Kasumi-1 (cell line): Measurements from ENCODE around the gene ENTPD6.

Source experiments
- DNase-seq, 2 experiments: peaks; one replicate each; lab custom pipeline; 2025; lab: John Stamatoyannopoulos, UW

Gene ENTPD6

DNA sequence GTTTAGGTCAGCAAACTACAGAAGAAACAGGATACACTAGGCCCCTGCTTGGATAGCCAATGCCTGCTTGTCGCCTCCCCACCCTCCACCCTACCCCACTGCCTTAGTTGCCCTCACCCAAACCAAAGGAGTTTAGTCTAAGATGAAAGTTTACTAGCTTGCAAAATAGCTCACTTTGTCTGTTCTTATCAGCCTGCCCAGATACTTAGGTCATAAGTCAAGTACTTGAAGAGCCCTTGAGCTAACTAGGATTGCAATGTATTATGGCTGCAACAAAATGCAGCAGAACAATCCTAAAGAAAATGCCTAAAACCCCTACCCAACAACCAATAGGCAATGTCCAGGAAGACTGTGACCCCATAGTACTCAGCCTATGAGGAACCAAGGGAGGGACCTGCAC lies 7.3 kb upstream of the ENTPD6 start:
- DNase-seq = no peak

DNA sequence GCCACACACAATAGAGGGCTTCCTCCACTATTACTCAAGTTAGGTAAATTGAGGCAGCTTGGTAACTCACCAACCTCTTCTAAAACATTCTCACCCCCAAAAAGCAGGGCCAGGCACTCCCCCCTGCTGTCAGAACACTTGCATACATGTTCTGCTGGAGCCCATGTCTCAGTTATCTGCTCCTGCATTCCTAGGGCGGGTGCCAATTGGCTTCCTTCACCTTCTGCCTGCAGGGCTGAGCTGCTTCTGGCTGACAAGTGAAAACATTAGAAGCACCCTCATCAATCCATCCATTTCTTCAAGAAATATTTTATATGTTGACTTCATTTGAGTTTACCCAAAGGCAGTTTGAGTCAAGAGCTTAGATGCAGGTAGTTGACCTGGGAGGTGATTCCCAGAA lies 4.5 kb upstream of the ENTPD6 start:
- DNase-seq = no peak

DNA sequence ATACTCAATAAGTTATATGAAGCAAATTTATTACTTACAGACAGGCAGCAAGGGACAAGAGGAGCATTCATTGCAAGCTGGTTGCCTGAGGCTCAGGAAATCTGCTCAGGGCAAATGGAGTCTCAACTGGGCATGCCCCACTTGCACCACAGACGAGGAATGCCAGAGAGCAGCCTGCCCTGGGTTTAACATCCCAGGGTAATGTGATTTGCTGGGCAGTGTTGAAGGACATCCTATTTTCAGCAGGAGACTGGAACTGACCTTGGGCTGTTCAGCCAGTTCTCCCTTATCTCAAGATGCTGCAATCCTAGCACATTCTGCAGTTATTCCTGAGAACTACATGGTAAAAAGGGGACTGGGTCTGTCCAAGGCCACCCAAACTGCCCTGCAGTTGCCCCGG lies 3.8 kb upstream of the ENTPD6 start:
- no peak for DNase-seq

DNA sequence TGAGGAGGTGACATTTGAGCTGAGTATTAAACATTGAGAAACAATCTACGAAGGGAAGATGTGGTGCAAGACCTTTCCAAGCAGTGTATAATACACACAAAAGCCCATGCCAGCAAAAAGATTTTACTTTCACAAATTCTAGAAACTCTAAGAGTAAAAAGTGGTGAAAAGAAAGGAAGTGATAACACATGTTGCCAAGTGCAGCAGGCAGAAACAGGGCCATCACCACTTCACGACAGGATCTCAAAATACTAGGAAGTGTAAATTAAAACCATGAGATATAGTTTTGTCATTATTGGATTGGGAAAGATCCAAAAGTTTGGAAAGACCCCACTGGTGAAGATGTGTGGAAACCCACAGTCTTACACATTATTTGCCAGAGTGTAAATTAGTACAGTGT lies 1.7 kb upstream of the ENTPD6 start:
- no peak for DNase-seq

DNA sequence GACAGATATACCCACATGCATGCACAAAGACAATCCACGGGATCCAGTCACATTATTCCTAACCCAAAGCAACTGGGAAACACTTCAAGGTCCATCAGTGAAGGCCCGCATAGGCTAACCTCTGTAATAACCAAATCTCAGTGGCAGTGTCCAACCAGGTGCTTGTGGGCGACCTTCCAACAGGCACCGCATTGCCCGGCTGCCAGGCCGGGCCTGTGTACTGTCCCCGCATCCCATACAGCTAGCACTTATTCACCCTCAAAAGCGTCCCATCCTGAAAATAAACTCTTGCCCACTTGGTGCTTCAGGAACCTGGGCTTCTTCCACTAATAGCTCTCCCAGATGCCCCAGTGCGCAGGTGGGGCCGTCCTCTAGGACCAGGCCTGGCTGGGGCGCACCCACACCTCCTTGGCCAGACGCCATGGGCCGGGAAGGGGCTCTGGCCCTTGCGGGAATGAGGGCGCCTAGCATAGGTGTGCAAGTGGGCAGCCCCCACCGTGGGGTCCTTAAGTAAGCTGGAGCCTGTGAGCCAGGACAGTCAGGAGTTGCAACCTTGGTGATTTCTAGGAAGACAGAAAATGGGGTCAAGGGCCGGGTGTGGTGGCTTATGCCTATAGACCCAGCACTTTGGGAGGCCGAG lies 1.1 kb upstream of the ENTPD6 start:
- DNase-seq = no peak

DNA sequence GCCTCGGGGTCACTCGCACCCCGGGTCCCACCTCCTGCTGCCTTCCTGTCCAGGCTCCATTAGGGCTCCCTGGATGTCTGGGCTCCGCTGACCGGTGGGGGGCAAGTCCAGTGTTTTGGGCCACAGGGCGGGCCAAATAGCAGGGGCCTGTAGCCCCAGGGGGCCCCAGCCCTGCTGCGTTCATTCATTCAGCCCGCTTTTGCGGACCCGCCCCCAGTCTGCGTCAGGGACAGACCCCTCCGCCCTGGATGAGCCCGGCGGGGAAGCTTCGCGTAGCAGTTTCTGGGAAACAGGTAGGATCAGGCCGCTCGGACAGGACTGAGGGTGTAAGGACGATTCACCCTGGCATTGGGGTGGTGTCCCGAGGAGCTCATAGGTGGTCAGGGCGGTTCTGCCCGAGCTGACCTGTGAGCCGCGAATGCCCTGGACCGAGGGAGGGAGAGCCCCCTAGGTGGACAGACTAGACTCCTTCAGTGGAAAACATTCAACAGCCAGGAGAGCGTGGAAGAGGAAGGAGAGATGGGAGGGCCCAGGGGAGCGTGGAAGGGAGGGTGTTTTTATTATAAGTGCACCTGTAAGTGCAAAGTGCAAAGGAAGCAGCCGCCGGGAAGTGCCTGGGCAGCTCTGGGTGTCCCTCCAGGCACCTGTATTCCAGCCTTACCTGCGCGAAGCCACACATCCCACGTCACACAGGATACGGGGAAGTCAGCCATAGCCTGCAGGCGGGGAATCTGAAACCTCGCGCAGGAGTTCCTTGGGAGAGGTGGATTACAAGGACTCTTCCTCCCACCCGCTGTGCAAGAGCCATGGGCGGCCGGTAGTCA lies 662 bp downstream of the ENTPD6 start:
- no peak for DNase-seq

DNA sequence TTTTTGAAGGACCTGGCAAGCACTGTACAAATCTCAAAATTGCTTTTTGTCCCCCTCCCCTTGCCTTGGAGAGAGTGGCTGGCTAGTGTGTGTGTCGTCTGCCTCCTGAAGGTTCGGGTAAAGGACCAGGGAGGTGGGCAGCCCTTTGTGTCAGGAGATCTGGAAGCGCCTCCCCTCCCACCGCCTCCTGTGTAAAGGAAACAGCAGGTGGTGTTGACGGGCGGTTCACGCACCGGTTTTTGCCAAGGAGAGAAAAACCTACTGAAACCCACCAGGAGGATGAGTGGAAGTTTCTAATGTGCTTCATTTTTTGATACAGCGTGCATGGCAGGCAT lies 1.2 kb downstream of the ENTPD6 start:
- DNase-seq = no peak

DNA sequence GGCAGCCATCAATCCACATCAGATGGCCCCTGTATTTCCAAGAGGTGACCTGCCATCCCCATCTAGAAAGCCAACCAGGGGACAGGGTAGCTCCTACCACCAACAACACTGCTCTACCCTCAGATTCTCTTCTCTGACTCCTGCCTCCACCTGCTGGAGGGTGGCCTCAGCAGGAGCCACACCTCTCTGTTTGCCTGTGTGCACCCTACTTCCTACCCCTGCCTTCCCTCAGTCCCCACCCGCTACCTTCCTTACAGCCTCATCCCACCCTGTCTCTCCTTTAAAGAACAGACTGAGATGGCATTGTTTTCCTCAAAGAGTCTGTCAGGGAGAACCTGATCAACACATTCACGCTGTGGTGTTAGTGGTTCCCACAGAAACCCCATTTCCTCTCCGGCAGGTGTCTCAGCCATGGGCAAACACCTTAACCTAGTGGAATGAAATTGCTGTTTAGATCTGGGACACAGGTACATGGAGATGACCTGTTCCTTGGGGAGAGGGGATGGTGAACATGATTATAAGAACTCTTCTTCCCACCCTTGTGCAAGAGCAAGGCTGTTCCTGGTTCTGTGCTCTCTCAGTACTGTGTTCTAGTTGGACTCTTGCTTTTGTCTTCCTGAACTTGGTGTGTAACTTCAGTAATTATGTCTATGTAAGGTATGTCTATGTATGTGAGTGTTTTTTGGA lies 1.8 kb downstream of the ENTPD6 start:
- DNase-seq = no peak

DNA sequence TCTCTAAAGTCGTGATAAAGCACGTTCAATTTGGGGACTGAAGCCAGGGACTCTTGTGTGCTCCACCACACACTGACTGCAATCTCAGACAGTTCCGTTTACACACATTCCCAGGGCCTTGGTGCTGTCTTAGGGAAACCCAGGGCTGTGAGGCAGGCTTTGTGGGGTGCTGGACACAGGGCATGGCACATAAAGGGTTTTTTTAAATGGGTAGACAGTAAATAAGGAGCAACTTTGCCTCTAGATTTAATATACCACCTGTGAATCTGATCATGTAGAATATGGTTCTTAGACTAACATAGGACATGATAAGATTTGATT lies 2.3 kb downstream of the ENTPD6 start:
- no peak for DNase-seq

DNA sequence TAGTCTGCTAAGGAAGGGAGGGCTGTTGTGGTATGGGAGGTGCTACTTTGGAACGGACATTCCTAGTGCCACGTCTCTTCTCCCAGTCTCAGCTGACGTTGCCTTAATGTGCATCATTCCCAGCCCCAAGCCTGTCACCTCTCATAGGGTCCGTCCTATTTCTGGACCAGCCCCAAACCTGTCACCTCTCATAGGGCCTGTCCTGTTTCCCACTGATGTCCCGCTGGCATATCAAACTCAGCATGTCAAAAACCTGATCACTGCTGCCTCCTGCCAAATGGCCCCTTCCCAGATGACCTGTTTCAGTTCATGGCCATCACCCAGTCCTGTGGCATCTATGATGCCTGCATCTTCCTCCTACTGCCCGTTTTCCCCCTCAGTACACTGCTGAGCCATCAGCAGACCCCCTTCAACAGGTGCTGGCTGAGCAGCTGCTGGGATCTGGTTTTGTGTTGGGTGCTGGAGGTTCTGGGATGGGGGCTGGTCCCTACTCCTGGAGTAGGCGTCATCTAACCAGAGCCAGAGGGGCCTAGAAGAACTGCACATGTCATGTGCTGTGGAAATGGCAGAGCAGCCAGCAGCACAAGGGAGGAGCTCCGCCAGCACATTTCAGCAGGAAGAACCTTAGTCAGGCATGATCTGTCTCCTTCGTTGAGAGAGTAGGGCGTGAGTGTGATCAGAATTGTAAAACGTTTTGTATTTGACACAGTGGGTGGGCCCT lies 3.3 kb downstream of the ENTPD6 start:
- no peak for DNase-seq

DNA sequence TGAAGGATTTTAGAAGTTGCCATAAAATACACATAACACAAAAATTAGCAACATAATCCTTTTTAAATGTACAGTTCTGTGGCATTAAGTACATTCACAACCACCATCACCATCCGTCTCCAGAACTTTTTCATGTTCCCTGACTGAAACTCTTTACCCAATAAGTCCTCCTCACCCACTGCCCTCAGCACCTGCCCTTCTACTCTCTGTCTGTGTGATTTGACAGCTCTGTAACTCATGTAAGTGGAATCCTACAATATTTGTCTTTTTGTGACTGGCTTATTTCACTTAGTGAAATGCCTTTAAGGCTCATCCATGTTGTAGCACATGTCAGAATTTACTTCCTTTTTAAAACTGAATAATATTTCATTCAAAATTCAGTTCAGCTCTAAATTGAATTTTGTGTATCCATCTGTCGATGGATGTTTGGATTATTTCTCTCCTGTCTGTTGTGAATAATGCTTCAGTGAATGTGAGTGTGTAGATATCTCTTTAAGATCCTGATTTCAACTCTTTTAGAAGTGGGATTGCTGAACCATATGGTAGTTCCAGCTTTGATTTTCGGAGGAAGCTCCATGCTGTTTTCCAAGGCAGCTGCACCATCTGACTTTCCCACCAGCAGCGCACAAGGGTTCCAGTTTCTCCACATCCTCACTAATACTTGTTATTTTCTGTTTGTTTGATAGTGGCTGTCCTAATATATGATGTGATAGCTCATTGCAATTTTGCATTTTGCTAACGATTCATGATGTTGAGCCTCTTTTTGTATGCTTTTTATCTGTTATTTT lies 4.2 kb downstream of the ENTPD6 start:
- DNase-seq = no peak

DNA sequence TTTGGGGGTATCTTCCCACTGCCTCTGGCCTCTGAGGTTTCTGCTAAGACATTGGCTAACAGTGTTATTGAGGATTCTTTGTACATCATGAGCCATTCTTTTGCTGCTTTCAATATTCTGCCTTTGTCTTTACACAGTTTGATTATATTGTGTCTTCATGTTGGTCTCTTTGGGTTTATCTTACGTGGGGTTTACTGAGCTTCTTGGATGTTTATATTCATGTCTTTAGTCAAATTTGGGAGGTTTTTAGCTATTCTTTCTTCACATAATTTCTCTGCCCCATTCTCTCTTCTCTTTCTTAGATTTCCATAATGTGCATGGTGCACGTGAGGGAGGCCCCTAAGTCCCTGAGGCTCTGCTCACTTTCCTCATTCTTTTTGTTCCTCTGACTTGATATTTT lies 7.6 kb downstream of the ENTPD6 start:
- DNase-seq = no peak

DNA sequence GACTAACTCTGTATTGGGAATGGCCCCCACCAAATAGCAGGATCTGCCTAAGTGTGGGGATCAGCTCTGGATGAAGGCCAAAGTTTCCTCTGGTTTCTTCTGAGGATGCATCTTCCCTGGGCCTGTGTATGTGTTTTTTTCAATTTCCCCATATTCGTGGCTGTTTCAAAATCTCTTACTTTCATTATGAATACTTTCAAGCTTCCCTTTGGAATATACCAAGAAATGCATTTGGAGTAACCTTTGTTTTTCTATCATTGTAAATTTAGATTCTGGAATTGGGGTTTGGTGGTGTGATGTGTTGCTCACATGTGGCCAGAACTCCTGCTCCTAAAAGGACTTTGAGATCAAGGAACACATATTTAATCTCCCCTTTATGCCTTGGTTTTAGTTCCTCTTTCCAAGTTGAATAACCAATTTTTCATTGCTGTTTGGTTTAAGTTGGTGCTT lies 8.4 kb downstream of the ENTPD6 start:
- peak in 1 of 2 experiments; percentile 27 for DNase-seq

DNA sequence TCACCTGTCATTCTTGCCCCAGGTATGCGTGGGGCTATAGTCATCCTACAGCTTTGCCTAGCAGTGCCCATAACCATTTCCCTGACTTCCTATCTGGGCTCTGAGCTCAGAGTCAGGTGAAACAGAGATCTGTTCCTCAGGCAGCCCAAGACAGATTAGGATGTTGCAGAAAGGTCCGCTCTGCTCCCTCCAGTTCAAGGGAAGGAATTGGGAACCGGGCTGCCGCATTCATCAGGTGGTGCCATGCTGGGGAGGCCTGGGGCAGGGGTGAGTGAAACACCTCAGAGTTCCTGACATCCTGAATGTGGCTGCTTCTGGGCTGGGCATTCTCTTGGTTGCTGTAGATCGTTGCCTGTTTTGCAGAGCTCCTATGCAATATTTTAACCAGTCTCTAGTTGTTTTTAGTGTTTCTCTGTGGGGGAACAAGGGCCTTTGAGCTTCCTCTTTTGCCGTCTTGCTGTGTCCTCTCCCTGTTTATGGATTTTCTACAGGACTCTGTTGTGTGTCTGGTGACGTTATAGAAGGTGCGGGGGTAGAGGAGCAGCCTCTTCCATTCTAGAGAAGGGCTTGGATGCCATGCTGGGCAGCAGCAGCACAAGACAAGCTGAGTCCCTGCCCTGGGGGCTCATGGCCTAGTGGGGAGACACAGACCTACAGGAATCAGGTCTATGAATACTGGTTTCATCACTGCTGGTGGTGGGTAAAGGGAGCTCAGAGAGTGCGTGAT lies 9.2 kb downstream of the ENTPD6 start:
- peak; percentile 67 to 75 for DNase-seq

DNA sequence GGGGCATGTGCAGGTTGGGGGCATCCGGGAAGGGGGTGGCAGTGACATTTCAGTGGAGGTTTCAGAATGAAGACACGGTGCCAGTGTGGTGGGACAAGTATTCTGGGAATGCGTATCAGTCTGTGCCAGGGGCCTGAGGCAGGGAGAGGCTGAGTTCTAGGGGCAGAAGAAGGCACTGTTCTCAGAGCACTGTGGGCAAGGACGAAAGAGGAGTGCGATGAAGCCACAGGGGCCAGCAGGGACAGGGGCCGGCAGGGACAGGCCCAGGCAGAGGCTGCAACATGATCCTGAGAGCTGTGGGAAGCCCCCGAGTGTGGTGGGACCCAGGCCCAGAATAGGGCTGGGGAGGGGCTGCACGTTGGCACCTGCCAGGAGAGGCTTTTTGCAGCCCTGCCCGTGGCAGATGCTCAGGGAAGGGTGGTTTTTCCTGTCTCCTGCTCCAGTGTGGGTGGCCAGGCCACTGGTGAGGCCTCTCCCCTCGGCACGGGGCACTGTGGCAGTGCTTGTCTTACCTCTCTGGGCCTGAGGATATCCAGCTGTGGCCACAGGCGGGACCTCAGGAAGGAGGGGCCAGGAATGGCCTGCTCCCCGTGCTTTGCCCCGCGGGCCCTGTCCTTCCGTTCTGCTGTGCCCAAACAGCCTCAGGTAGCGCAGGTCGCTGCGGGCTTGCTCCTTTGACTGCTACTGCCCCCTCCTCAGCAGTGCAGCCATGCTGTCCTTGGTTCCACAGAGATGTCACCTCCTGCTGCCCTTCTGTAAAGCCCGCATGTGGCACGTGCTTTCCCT lies 10.0 kb downstream of the ENTPD6 start:
- DNase-seq = no peak

DNA sequence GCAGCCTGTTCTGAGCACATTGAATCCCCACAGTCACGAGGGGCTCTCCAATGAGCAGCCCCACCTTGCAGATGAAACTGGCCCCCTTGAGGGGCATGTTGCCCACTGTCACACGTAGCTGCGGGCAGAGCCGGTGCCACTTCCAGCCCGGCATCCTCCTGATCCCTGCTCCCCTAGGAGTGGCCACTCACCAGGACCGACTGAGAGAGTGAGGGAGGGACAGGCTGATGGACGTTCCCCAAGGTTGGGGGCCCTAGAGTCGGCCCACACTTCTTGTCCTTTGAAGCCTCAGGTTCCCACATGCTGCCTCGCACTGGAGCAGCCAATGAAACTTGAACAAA lies 10.5 kb downstream of the ENTPD6 start:
- DNase-seq = no peak

DNA sequence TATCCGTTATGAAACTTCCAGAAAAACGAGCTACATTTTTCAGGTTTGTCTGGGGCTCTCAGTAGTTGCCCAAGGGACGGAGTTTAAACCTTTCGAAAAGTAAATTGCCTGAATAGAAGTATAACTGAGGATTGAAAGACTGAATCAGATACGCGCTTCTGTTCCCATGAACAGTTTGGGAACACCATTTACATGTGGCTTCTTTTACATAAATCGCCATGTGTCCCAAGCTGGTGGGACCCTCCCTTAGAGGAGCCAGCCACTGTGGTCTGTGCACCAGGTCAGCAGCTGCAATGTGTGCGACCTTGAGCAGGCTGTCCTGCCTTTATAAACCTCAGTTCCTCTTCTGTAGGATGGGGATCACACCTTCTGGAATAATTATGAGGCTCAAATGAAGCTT lies 11.0 kb downstream of the ENTPD6 start:
- no peak for DNase-seq

DNA sequence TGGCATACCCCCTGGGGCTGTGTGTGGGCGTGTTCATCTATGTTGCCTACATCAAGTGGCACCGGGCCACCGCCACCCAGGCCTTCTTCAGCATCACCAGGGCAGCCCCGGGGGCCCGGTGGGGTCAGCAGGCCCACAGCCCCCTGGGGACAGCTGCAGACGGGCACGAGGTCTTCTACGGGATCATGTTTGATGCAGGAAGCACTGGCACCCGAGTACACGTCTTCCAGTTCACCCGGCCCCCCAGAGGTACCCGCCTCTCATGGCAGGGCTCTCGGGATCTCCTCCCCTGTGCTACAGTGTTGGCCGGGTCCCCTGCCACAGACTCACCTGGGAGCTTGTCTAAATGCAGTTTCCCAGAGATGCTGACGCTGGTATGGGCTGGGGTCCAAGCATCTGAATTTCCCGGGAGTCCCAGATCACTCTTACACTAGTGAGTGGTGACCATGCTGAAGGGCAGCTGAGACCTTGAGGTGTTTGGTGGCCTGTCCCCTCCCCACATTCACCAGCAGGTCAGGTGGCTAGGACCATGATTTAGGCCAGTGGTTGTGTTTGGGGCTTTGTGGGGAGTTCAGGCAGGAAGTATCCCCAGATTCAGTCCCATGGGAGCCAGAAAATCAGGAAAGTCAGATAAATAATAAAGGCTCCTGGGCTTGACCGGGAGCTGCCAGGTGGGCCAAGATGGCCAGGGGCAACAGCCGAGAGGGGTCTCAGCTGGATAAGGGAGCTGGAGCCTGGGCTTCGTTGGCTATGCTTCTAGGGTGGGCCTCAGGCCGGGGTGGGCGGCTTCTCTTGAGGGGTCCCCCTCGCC lies 11.8 kb downstream of the ENTPD6 start:
- no peak for DNase-seq

DNA sequence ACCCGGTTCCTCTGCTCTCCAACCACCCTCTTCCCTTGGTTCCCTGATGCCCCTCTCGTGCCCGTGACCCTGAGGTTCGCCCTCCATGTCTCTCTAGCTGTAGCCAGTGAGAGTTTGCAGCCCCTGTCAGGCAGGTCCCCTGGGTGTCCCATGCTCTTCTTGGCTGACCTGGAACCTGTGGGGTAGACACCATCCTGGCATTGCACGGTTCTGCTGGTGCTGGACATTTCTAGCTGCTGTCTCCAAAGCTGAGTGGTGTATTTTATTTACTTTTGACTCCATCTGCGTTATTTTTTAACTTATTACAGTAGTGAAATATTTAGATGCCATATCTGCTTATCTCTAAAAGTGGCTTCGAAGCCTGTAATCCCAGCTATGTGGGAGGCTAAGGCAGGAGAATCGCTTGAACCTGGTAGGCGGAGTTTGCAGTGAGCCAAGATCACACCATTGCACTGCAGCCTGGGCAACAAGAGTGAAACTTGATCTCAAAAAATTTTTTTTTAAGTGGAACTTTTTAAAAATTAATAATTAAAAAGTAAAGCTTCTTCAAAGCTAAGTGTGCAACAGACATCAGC lies 12.5 kb downstream of the ENTPD6 start:
- no peak for DNase-seq
